PC-3 (cell line): ENCODE measurements around the gene ZBTB16. TPM values are rescaled to one million over a fixed set of nuclear protein-coding genes. Genes with fewer than 3 reads are reported as not detected.

Experiments
- ATAC-seq: fragments of 200-7000 bp; cut with Tn5 transposase; 2 replicates; pipeline ENCODE4 v1.9.1; 2020; ENCODE audit warnings: mild to moderate bottlenecking, moderate library complexity
- BruUV-seq: library from RNA; stranded (reverse); fragments of 400-500 nt; replicated peaks from 2 replicates; lab custom pipeline; 2021; lab: Mats Ljungman, UMichigan
- CTCF ChIA-PET: fragments of 300-600 bp; sonication (Branson Sonifier 250); formaldehyde crosslinking; loops from one replicate; lab custom pipeline; 2022; ENCODE audit warnings: antibody characterized with exemption; lab: Charles Lee
- POLR2A ChIA-PET: fragments of 300-600 bp; sonication (Branson Sonifier 250); formaldehyde crosslinking; loops from one replicate; lab custom pipeline; 2022; ENCODE audit warnings: antibody characterized with exemption; ENCODE audit not compliant: unreplicated experiment; lab: Charles Lee
- DNase-seq: peaks from one replicate; pipeline ENCODE4 v3.0.0-alpha.2; 2015
- H2AFZ ChIP-seq: fragments of 300-600 bp; sonication (generic); 2 replicates; pipeline ENCODE4 v1.6.0; 2016; ENCODE audit warnings: antibody characterized with exemption, low read length
- H3F3A ChIP-seq: fragments of 300-600 bp; sonication (generic); one replicate; pipeline ENCODE4 v1.6.0; 2017; ENCODE audit warnings: antibody characterized with exemption, low read length, control low read depth, mild to moderate bottlenecking; ENCODE audit not compliant: unreplicated experiment
- H3K27ac ChIP-seq: fragments of 300-600 bp; sonication (generic); 2 replicates; pipeline ENCODE4 v1.5.1; 2016; ENCODE audit warnings: mild to moderate bottlenecking, low read length
- H3K27me3 ChIP-seq: fragments of 300-600 bp; sonication (generic); 2 replicates; pipeline ENCODE4 v1.6.1; 2016; ENCODE audit warnings: low read length, mixed read lengths
- H3K36me3 ChIP-seq: fragments of 300-600 bp; sonication (generic); 2 replicates; pipeline ENCODE4 v1.6.1; 2016; ENCODE audit warnings: low read depth, mixed run types, low read length, mixed read lengths
- H3K4me1 ChIP-seq: fragments of 300-600 bp; sonication (generic); 2 replicates; pipeline ENCODE4 v1.5.1; 2016; ENCODE audit warnings: low read length; ENCODE audit not compliant: insufficient read depth
- H3K4me2 ChIP-seq: fragments of 300-600 bp; sonication (generic); 2 replicates; pipeline ENCODE4 v1.6.0; 2016; ENCODE audit warnings: low read length
- H3K4me3 ChIP-seq: fragments of 300-600 bp; sonication (generic); 2 replicates; pipeline ENCODE4 v1.5.1; 2016; ENCODE audit warnings: mild to moderate bottlenecking, low read length, mixed read lengths
- H3K79me2 ChIP-seq: fragments of 300-600 bp; sonication (generic); 2 replicates; pipeline ENCODE4 v1.6.1; 2017; ENCODE audit warnings: low read length, mixed read lengths
- H3K9ac ChIP-seq: fragments of 300-600 bp; sonication (generic); 2 replicates; pipeline ENCODE4 v1.6.0; 2016; ENCODE audit warnings: mild to moderate bottlenecking, low read length
- H3K9me2 ChIP-seq: fragments of 300-600 bp; sonication (generic); replicated peaks from 2 replicates; pipeline ENCODE4 v1.6.1; 2016; ENCODE audit warnings: mixed run types, low read length, mixed read lengths
- H3K9me3 ChIP-seq: fragments of 300-600 bp; sonication (generic); 2 replicates; pipeline ENCODE4 v1.6.1; 2016; ENCODE audit warnings: low read length, mixed read lengths
- H4K20me1 ChIP-seq: fragments of 300-600 bp; sonication (generic); 2 replicates; pipeline ENCODE4 v1.6.1; 2016; ENCODE audit warnings: low read length, mixed read lengths
- EZH2 ChIP-seq: fragments of 300-600 bp; sonication (generic); IDR thresholded peaks from one replicate; pipeline ENCODE4 v1.6.1; 2017; ENCODE audit warnings: antibody characterized with exemption, mild to moderate bottlenecking, low read length; ENCODE audit not compliant: unreplicated experiment
- EZH2phosphoT487 ChIP-seq: fragments of 300-600 bp; sonication (generic); IDR thresholded peaks from 2 replicates; pipeline ENCODE4 v1.6.1; 2018; ENCODE audit warnings: mild to moderate bottlenecking, antibody characterized with exemption, low read length, borderline replicate concordance
- intact Hi-C: fragments of 100-400 bp; cut with micrococcal nuclease; formaldehyde crosslinking; loops from 2 replicates; pipeline ENCODE4 v1.9.0; 2023
- total RNA-seq: library from RNA; depleted of rRNA; stranded (reverse); fragments of >200 nt; gene quantifications from 2 replicates; pipeline ENCODE4 v1.2.3, GENCODE V29; 2014
- TF ChIP-seq, protein P1 (sequence below): fragments of 300-600 bp; sonication (generic); conservative IDR thresholded peaks from 2 replicates; pipeline ENCODE4 v1.5.1; 2017; ENCODE audit warnings: antibody characterized with exemption, low read depth, mild to moderate bottlenecking, low read length

Gene ZBTB16
- total RNA-seq, 1 experiment from 2014 or later = not detected

DNA sequence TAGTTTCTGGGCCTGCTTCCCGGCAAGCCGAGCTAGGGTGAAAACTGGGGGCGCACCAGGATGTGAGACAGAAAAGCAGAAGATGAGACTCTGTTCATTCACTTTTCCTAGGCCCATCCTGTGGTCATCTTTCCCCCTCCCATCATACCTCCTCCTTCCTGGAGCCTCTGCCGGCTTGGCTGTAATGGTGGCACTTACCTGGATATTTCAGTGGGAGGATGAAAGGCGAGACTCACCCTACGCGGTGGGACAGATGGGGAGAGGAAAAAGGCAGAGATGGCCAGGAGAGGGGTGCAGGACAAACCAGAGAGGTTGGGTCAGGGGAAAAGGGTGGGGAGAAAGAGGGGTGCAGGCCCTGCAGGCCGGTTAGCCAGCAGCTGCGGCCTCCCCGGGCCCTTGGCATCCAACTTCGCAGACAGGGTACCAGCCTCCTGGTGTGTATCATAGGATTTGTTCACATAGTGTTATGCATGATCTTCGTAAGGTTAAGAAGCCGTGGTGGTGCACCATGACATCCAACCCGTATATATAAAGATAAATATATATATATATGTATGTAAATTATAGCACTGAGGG is 195.1 kb downstream of the ZBTB16 start:
- Histone ChIP-seq H3K79me2 (no peaks in the 10 kb centered on the region), H3K4me1 (no peaks in the 10 kb centered on the region), H3K9ac (no peak overlapping the region), H3K4me3 (no peak overlapping the region), H2AFZ (no peak overlapping the region), H3K9me3 (no peaks in the 10 kb centered on the region), H3K27ac (no peak overlapping the region), H3K9me2 (no peaks in the 10 kb centered on the region), H4K20me1 (no peaks in the 10 kb centered on the region), H3K27me3 (peaks cover 80% of the 10 kb centered on the region), H3F3A (no peaks in the 10 kb centered on the region), H3K4me2 (no peak overlapping the region), H3K36me3 (no peaks in the 10 kb centered on the region)
- POLR2A ChIA-PET = no interaction called here
- CTCF ChIA-PET = no interaction called here
- intact Hi-C loops = no loop called here
- ATAC-seq = no peak
- BruUV-seq = no TSS peak
- TF ChIP-seq EZH2phosphoT487 (no peak), EZH2 (no peak)
- TF ChIP-seq, protein P1, sequence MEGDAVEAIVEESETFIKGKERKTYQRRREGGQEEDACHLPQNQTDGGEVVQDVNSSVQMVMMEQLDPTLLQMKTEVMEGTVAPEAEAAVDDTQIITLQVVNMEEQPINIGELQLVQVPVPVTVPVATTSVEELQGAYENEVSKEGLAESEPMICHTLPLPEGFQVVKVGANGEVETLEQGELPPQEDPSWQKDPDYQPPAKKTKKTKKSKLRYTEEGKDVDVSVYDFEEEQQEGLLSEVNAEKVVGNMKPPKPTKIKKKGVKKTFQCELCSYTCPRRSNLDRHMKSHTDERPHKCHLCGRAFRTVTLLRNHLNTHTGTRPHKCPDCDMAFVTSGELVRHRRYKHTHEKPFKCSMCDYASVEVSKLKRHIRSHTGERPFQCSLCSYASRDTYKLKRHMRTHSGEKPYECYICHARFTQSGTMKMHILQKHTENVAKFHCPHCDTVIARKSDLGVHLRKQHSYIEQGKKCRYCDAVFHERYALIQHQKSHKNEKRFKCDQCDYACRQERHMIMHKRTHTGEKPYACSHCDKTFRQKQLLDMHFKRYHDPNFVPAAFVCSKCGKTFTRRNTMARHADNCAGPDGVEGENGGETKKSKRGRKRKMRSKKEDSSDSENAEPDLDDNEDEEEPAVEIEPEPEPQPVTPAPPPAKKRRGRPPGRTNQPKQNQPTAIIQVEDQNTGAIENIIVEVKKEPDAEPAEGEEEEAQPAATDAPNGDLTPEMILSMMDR = no peak
- DNase-seq = no peak

DNA sequence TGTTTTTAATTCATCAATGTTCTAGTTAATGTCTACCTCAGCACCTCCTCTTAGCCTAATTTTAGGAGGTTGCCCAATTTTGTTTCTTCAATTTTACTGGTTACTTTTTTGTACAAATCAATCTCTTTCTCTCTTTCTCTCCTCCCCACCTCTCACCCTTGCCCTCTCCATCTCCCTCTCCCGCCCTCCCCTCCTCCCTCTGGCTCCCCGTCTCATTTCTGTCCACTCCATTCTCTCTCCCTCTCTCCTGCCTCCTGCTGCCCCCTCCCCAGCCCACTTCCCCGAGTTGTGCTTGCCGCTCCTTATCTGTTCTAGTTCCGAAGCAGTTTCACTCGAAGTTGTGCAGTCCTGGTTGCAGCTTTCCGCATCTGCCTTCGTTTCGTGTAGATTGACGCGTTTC is 195.8 kb downstream of the ZBTB16 start:
- DNase-seq (no peak), ATAC-seq (no peak)
- Histone ChIP-seq H3K36me3 (no peaks in the 10 kb centered on the region), H3F3A (no peaks in the 10 kb centered on the region), H3K27me3 (peaks cover 81% of the 10 kb centered on the region), H3K4me1 (no peaks in the 10 kb centered on the region), H3K4me2 (no peak overlapping the region), H3K9me3 (no peaks in the 10 kb centered on the region), H4K20me1 (no peaks in the 10 kb centered on the region), H3K79me2 (no peaks in the 10 kb centered on the region), H3K4me3 (no peak overlapping the region), H2AFZ (no peak overlapping the region), H3K9ac (no peak overlapping the region), H3K9me2 (no peaks in the 10 kb centered on the region), H3K27ac (no peak overlapping the region)
- ChIA-PET CTCF (no interaction called here), POLR2A (no interaction called here)
- intact Hi-C loops = no loop called here
- TF ChIP-seq EZH2phosphoT487 (no peak), EZH2 (no peak)
- TF ChIP-seq, protein P1 = no peak
- BruUV-seq = no TSS peak

DNA sequence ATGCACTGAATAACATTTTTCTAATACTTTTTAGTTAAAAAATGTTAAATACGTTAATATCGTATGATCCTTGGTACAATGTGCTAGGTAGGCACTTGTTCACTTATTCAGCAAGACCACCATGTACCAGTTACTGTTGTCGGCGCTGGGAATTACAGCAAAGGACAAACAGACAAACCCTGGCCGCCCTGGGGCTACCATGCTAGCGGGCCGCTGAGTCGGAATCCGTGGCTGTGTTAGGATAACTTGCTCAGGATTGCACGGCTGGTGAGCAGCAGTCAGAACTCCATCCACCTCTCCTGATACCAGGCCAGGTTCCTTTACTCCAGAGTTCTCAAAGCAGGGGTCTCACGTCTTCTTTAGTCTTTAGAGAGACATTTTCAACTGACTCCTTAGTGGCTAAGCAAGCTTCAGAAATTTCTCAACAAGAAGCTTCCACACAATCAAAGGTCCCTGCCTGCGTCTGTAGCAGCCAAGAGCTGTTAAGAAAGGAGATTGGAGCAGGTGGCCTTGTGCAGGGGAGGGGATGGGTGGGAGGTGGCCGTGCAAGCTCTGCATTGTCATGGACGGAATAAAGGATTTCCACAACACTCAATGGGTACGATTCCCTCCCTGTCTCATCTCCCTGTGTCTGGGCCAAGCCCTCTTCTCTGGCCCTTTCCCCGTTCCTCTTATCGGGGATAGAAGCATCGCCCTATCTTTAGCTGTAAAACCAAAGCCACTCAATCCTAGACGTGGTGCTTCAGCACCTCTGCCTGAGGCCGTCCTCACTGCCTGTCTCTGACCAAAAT is 196.9 kb downstream of the ZBTB16 start:
- ChIA-PET CTCF (interaction anchor here (0.6 kb wide), 1 partner anchor 149 kb away, joined by 9 read pairs; no protein-coding TSS in a partner anchor), POLR2A (no interaction called here)
- H3K27me3 ChIP-seq = peaks cover 76% of the 10 kb centered on the region

More for the DNA sequence above, 196.9 kb downstream of the ZBTB16 start:
- no peak for ATAC-seq
- H3K36me3 ChIP-seq = no peaks in the 10 kb centered on the region
- no peak for DNase-seq
- no peaks in the 10 kb centered on the region for H4K20me1 ChIP-seq
- no peaks in the 10 kb centered on the region for H3K79me2 ChIP-seq
- TF ChIP-seq, protein P1 = no peak
- TF ChIP-seq EZH2 = no peak
- no peak for TF ChIP-seq EZH2phosphoT487
- H3K9me3 ChIP-seq = no peaks in the 10 kb centered on the region
- intact Hi-C loops = no loop called here
- H3K4me3 ChIP-seq = no peak overlapping the region
- H3K4me2 ChIP-seq = no peak overlapping the region
- H3K4me1 ChIP-seq = no peaks in the 10 kb centered on the region
- no peak overlapping the region for H3K27ac ChIP-seq
- BruUV-seq = no TSS peak
- H3K9me2 ChIP-seq = no peaks in the 10 kb centered on the region
- no peak overlapping the region for H3K9ac ChIP-seq
- no peak overlapping the region for H2AFZ ChIP-seq
- no peaks in the 10 kb centered on the region for H3F3A ChIP-seq
